GM18517 (cell line): ENCODE measurements around the gene WWOX.

Experiments
- ATAC-seq: cut with Tn5 transposase; IDR thresholded peaks from one replicate; pipeline ENCODE4 v1.9.1; 2021; ENCODE audit warnings: mild to moderate bottlenecking, moderate library complexity; ENCODE audit not compliant: unreplicated experiment

The WWOX gene

GRCh38 chr16:79097771-79098170 is 998.3 kb downstream of the WWOX start:
- ATAC-seq = no peak

DNA sequence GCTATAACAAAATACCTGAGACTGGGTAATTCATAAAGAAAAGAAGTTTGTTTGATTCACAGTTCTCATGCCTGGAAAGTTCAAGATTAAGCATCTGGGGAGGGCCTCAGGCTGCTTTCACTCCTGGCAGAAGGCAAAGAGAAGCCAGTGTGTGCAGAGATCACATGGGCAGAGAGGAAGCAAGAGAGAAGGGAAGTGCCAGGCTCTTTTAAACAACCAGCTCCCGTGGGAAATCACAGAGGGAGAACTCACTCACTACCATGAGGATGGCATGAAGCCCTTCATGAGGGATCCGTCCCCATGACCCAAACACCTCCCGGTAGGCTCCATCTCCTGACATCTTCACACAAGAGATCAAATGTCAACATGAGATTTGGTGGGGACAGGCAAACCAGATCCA is 999.5 kb downstream of the WWOX start:
- no peak for ATAC-seq

- no peak for ATAC-seq
These were observed 1000.3 kb downstream of the WWOX start for GRCh38 chr16:79099716-79100115.

GRCh38 chr16:79100447-79100846 is 1001.0 kb downstream of the WWOX start:
- no peak for ATAC-seq

DNA sequence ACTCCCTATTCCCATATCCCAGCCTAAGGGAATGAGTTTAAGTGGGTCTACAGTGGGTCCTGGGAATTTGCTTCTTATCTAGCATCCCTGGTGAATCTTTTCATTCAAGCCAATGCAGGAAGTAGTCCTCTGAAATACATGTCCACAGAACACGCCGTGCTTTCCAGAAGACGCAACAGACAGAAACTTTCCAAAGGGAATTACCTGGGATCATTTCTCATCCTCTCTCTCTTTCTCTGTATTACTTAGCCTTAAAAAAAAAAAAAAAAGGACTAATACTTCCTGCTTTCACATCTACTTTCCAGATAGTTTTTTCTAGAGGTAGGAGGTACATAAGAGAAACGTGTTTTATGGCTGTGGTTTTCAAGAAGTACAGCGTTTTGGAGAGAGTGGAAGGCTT is 1002.0 kb downstream of the WWOX start:
- no peak for ATAC-seq

GRCh38 chr16:79104567-79104966 is 1005.1 kb downstream of the WWOX start:
- no peak for ATAC-seq

GRCh38 chr16:79107301-79107700 is 1007.8 kb downstream of the WWOX start:
- no peak for ATAC-seq

- ATAC-seq = no peak
These were observed 1010.3 kb downstream of the WWOX start for GRCh38 chr16:79109771-79110170.

GRCh38 chr16:79110242-79110641 is 1010.8 kb downstream of the WWOX start:
- no peak for ATAC-seq

DNA sequence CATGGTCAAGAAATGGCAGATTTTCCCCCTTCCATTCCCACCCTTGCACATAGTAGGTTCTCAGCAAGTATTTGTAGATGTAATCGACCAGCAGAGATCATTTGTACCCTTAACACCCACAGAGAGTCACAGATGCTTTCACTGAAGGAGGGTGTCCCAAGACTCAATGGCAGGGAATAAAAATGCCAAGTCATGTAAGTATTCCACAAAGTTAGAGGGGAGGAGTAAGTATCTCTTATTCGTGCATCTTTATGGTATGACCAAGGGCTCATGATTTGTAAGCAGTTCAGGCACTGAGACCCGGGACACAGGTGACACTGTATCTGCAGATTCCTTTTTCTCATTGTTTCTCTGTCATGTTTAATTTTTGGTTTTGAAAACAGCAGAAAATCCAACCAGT is 1011.5 kb downstream of the WWOX start:
- ATAC-seq = no peak

GRCh38 chr16:79112462-79112861 is 1013.0 kb downstream of the WWOX start:
- no peak for ATAC-seq

GRCh38 chr16:79113826-79114225 is 1014.4 kb downstream of the WWOX start:
- ATAC-seq = no peak

DNA sequence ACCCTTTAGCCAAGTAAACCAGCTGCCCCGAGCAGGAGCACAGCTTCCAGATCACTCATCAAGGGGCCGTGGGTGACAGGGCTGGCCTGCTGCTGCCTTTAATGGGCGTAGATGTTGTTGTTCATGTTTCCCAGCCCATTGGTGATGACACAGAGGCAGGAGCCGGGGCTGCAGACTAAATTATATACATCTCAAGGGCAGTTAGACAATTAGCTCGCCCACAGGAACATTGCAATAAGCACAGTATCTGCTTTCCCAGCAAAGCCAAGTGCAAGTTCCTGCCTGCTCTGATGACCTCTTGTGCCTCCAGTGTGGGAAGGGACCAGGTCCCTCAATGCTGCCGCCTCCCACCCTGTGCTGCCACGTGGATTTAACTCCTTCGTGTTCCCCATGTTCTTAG is 1015.3 kb downstream of the WWOX start:
- no peak for ATAC-seq

- no peak for ATAC-seq
These were observed 1022.5 kb downstream of the WWOX start for GRCh38 chr16:79121906-79122305.

DNA sequence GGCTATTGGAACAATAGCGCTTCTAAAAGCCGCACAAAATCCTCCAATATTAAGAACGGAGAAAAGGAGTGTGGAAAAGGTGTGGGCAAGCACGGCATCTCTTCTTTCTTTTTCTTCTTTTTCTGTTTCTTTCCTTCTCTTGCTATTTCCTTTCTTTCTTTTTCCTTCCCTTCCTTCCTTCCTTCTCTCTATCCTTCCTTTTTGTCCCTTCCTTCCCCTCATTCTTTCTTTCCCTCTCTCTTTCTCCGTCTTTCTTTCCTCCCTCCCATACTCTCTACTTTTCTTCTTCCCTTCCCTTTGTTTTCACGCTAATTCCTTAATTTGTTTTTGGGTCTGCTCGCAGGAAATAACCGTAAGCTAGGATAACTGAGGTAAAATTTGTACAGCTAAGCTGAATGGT is 1022.9 kb downstream of the WWOX start:
- no peak for ATAC-seq

GRCh38 chr16:79124016-79124756 is 1024.7 kb downstream of the WWOX start:
- no peak for ATAC-seq

GRCh38 chr16:79127766-79128165 is 1028.3 kb downstream of the WWOX start:
- ATAC-seq = no peak

DNA sequence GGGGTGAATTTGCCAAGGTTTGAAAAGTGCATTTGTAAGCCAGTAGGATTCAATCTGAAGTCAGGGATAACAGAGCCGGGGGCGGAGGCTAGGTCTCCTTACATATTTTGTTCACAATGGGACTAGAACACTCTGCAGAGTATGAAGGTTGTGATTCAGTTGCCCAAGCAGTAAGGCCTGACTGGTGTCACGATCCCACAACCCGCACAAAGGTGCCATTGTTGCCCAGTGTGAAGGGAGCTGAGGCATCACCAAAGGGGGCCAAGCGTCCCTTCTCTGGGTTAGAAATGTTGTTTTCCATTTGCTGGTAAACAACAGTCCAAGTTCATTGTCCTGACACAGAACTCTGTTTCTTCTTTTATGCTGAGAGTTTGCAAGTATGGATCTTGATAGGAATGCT is 1029.3 kb downstream of the WWOX start:
- no peak for ATAC-seq

- ATAC-seq = no peak
These were observed 1031.2 kb downstream of the WWOX start for GRCh38 chr16:79130616-79131015.

DNA sequence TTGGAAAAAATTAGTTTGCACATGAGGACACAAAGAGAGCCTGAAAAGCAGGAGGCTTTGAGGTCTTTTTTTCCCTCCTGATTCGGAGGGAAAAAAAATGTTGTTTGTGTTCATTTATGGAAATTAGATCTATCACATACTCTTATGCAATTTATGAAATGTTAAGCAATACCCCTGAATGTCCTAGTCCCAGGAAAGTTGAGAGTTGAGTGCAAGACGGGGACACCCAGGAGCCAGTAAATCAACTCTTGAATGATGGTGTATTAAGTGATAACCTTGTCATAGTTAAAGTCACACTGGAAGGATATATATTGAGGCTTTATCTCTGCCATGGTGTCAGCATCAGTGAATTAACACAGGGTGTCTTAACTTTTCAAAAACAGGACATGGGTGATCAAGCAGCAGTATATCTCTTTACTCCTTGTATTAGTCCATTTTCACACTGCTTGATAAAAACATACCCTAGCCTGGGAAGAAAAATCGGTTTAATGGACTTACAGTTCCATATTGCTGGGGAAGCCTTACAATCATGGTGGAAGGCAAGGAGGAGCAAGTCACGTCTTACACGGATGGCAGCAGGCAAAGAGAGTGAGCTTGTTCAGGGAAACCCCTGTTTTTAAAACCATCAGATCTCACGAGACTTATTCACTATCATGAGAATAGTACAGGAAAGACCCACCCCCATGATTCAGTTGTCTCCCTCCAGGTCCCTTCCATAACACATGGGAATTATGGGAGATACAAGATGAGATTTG is 1032.0 kb downstream of the WWOX start:
- ATAC-seq = no peak

DNA sequence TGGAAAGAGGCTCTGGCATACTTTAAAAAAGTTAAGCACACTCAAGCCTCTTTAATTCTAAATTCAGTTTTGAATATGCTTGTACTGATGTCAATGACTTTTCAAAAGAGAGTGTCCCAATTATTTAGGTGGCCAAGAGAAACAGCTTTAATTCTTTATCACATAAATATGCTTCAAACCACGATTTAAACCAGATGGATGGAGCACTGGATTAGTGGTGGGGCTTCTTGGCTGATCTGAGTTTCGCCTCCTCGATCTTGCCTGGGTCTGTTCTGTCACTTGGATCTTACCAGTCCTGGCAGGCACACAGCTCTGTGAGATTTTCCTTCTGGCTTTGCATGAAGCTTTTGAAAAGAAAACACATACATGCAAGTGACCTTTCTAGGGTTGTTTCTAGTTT is 1033.2 kb downstream of the WWOX start:
- ATAC-seq = no peak

DNA sequence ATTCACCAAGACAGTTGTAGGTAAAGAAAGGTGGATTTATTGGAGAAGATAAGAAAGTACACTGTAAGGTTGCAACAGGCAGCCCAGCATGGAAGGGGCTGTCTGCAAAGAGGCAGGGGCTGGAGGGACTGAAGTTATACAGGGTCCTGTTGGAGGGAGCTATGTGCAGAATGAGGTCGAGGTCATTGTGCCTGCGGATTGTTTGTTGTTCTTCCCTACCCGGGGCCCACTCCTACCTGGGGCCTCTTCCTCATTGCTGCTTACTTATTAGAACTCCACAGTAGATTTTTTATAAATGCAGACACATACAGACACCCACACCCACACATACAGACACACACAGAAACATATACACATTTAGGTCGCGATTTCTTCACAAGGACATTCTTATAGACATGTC is 1034.8 kb downstream of the WWOX start:
- no peak for ATAC-seq

DNA sequence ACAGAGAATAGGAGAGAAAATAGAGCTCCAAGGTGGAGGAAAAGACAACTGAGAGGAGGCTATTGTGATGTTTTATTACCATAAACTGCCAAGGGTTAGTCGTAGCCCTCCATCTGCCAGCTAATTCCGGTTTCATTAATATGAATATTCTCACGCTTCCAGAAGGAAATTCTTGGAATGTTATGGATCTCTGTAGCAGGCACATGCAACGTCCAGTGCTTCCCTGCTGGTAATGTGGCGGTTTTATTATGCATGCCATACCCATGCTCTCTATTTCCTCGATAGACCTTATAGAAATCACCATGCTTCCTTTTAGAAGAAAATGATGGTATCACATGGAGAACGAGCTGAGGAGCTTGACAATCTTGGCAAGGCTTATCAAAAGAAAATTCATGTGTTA is 1037.5 kb downstream of the WWOX start:
- no peak for ATAC-seq
